GM19455 (cell line): ENCODE results near the gene TMCC2.

Experiments
- ATAC-seq: cut with Tn5 transposase; IDR thresholded peaks from one replicate; pipeline ENCODE4 v1.9.1; 2021; ENCODE audit not compliant: unreplicated experiment

Gene TMCC2

GRCh38 chr1:205321959-205322283, 94.2 kb downstream of the TMCC2 start:
- ATAC-seq = no peak
